Measurements from ENCODE around the gene C19orf81. TPM values are rescaled to one million over a fixed set of nuclear protein-coding genes. Genes with fewer than 3 reads are reported as not detected.

Gene C19orf81
- total RNA-seq, 1 experiment from 2014 or later, result 5.0 TPM

DNA sequence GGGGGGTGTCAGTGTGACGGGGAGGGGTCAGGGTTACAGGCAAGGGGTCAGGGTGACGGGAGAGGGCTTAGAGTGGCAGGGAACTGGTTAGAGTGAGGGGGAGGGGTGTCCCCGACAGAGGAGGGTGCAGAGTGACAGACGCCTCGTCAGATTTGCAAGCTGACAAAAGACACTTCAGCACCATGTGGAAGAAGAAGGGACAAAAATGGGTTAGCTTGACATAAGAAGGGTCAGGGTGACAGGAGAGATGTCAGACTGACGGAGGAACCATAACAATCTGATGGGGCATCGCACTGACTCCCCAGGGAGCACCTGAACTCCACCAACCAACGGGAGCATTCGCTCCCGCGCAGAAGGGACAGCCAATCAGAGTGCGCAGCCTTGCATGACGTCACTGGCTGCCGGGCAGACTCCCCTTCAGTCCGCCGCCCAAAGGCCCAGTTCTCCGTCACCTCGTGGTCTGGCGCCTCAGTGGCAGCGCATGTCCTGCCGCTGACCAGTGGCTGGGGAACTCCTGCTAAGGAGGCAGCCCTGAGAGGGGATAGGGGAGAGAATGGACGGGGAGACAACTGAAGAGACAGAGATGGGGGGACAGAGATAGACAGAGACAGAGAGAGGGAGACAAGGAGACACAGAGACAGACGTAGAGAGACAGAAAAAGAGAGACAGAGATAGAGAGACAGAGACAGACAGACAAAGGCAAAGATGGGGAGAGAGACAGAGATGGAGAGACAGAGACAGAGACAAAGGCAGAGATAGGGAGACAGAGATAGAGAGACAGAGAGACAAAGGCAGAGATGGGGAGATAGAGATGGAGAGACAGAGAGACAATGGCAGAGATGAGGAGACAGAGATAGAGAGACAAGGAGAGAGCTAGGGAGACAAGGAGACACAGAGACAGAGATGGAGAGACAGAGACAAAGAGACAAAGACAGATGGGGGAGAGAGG lies 30.2 kb downstream of the C19orf81 start:
- peak; percentile 89 for DNase-seq (ENCODE audit: low spot score)

DNA sequence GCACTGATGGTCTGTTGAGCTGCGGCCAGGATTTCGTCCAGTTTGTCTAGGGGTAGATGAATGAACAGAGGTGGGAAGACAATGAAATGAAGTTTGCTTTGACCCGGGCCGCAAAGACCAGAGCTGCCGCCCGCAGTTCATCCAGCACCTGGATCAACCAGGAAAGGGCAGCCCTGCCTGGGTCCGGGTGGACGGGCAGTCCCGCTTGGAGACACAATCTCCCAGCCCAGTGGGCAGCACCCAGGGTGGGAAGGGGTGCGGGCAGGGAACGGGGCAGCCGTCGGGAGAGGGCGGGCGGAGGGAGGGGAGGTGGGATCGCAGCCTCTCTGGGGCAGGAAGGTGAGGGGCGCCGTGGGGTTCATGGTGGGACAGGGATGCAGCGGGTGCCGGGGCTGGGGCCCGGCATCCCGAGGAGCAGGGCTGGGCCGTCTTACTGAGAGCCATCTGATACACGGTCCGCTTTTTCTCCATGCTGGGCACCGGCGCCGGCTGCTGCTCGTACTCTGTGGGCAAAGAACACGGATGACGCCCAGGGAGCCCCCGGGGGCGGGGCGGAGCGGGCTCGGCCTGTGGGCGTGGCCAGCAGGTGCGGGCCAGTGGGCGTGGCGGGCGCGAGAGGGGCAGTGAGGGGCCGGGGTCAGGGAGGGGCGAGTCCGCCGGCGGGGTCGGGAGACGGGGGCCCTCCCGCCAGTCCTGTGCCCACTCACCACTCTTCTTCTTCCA lies 37.2 kb downstream of the C19orf81 start:
- DNase-seq (ENCODE audit: low spot score), result no peak

DNA sequence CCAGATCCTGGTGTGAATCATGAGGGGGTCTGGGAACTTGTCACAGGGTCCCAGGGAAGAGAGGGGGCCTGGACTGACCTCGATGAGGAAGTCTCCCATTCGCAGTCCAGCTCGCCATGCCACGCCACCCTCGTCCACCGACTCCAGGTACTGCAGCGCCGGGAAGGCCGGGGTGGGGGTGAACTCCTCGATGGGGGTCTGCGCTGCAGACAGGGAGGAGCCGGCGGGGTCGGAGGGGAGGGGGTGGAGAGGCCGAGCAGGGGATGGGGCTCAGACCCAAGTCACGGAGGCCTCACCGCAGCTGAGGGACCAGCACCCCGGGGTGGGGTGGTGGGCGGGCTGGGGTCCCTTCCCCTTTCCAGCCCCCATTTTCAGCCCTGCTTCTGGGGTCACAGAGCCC lies 39.5 kb downstream of the C19orf81 start:
- DNase-seq (ENCODE audit: low spot score), result no peak

DNA sequence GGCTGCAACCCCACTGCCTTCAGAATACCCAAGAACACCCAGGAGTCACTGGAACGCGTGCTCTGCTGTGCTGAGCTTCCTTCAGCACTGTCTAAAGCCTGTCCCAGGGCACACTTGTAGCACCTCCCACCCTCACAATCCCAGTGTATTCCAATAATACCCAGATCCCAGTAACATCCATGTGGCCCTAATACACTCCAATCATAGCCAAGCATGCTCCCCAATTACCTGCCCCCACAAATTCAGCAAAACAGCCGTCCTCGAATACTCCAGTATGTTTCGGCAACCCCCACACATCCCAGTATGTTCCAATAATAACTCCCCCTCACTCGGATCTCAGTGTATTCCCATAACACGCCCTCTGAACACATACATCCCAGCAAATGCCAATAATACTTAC lies 41.2 kb downstream of the C19orf81 start:
- DNase-seq (ENCODE audit: low spot score), result no peak

DNA sequence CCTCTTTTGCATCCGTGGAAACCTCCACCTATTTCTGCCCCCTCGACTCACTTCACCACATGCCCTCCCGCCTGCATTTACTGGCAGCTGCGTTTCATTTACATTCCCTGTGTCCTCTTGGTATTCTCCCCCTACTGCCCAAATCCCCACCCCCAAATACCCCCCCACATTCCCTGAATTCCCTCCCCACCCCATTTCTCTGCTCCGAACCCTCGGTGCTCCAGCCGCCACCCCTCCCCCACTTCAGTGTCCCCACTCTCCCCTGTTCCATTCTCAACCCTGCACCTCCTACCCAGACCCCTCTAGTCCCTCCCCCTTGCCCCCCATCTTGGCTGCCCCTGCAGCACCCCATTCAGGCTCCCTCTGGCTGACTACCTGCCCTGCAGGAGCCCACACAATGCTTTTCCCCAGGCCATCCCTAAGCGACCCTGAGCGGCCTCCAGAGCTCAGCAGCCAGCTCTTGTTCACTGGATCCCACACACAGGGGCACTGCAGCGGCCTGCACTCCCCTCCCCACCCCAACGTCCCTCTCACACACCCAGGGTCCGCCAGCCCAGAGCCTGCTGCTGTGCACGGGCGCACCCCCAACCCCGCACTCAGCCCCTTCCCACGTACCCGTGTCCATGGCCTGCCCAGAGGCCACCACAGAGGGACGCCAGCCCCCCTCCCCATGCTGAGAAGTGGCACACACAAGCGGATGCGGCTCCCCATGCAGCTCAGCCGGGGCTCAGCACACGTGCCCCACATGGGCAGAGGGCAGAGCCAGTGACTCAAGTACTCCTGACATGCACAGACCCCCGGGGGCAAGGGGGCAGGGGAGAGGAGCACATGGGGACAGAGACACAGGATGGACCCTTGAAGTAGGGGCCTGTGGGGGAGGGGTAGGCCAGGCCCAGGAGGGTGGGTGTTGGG lies 44.1 kb downstream of the C19orf81 start:
- no peak for DNase-seq (ENCODE audit: low spot score)

DNA sequence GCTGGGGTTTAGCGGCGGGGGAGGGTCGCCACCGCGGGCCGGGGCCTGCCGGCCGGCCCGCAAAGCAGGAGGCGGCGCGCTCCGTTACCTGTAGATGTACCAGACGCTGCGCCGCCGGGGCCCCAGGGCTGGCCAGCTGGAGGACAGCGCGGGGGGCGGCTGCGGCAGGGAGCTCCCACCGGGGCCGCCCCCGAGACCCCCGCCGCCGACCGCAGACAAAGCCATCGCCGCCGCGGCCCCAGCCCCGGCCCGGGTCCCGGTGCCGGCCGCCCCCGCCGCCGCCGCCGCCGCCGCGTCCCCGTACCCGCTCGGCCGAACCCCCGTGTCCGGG lies 45.5 kb downstream of the C19orf81 start:
- no peak for DNase-seq (ENCODE audit: low spot score)

DNA sequence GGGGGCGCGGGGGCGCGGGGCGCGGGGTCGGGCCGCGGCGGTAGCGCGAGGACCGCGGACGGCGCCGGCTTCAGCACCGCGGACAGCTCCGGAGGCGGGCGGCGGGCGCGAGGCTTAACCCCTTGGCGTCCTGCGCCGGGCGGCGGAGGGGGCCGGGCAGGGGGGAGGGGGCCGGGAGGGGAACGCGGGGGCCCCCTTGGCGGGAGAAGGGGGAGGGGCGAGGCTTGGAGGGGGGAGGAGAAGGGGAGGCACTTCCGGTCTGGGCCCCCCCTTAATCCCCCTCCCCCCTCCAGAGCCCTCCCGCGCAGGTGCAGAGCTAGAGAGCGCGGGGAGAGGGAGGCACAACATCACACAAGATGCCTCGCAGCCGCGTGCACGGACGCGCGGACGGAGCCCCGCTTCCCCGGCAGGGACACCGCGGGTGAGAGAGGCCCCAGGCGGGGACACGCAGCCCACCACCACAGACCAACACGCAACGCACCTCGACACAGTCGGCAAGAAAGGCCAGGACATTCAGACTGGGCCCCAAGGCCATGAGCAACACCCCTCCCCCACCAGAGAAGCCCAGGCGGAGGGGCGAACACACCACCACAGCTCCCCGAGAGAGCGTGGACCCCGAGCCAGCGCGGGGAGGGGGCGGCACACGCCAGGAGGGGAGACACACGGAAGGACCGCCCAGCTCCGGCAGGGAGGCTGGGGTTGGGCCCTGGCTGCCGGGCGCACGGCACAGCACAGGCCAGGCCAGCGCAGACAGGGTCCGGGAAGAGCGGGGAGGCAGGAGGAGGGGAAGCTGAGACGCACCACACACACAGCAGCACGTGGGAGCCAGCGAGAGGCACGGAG lies 46.2 kb downstream of the C19orf81 start:
- DNase-seq (ENCODE audit: low spot score), result no peak

DNA sequence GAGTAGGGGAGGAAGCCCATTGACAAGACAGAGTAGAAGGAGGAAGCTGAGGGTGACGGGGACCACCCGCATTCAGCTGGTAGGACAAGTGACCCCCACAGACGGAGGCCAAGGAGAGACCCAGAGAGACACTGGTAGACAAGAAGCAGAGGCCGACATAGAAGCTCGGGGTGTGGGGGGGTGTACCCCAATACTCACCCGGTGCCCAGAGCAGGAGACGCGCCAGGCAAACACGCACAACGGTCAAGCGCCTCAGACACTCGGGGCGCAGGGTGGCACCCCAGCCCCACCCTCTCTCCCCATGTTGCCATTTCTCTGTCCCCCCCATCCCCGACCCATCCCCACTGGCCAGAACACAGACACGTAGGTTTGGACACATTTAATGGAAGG lies 46.8 kb downstream of the C19orf81 start:
- no peak for DNase-seq (ENCODE audit: low spot score)

DNA sequence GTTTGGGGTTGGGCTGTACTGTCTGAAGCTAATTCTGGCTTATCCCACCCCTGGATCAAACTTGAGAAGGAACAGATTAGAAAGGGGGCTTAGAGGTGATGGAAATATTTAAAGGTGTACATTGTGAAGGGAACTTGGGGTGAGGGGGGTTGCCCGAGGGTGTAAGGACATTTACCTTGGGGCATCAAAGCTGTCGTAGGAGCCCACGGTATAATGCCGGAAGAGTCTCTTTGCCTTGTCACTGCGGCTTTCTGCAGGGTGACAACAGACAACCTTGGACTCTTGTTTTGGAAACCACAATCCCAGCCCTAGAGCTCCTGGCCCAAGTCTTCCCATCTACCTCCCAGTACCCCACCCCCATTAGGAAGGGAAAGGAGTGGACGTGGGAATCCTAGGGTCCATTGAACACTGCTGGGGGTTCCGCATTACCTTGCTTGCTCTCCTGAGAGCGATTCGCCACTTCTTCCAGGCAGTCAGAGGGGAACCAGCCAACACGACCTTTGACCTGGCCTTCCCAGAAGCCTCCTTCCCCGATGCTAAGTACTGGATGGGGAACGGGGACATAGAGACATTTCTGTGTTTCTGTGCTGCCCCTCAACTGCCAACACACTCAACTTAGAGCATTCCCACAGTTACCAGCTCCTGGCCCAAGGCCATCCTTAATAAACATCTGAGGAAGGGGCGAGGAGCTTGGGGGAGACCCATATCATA lies 48.3 kb downstream of the C19orf81 start:
- DNase-seq (ENCODE audit: low spot score), result no peak

DNA sequence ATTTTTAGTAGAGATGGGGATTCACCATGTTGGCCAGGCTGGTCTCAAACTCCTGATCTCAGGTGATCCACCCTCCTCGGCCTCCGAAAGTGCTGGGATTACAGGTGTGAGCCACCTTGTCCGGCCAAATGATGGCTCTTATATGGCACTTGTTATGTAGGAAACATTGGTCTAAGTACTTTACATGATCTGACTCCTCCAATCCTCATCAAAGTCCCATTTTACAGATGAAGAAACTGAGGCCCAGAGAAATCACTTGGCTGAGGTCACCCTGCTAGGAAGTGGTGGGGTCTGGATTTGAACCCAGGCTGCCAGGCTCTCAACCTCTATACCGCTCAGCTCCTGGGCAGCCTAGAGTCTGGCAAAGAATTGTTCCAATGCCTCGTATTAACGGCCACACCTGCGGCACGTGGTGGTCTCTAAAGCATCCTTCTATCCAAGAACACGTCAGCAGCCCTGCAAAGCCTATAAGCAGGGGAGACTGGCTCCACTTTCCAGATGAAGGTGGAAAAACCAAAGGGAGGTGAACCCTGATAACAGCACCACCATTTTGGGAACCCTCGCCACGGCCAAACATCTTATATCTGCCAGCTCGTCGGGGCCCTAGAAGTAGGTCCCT lies 52.2 kb downstream of the C19orf81 start:
- DNase-seq (ENCODE audit: low spot score), result no peak

DNA sequence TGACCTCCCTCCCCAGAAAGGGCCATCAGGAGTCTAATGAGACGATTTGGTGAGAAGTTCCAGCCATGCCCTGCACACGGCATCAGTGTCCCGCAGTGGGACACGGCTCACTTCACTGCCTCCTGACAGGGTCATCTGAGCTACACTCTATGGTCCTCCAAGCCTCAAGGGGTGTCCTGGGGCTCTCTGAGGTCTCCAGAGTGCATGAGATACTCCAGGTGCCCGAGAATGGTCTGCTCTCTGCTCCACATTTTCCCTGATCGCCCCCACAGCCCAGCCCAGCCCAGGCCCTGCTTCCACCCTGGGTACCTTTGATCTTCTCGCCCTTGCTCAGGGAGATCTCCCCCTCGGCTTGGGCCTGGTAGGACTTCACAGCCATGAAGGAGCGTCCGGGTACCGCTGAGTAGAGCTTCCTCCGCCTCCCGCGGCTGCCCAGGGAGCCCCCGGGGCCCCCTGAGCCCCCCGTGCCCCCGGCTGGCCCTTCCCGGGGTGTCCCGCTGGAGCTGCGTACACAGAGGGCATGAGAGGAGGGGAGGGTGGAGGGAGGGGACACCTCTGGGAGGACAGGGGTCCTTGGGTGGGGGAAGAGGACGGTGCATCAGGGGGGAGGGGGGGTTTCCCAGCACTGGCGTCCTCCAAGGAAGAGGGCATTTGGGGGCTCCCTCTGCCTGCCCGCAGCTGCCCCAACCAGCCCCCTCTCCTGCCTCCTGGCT lies 53.1 kb downstream of the C19orf81 start:
- DNase-seq (ENCODE audit: low spot score), result no peak

DNA sequence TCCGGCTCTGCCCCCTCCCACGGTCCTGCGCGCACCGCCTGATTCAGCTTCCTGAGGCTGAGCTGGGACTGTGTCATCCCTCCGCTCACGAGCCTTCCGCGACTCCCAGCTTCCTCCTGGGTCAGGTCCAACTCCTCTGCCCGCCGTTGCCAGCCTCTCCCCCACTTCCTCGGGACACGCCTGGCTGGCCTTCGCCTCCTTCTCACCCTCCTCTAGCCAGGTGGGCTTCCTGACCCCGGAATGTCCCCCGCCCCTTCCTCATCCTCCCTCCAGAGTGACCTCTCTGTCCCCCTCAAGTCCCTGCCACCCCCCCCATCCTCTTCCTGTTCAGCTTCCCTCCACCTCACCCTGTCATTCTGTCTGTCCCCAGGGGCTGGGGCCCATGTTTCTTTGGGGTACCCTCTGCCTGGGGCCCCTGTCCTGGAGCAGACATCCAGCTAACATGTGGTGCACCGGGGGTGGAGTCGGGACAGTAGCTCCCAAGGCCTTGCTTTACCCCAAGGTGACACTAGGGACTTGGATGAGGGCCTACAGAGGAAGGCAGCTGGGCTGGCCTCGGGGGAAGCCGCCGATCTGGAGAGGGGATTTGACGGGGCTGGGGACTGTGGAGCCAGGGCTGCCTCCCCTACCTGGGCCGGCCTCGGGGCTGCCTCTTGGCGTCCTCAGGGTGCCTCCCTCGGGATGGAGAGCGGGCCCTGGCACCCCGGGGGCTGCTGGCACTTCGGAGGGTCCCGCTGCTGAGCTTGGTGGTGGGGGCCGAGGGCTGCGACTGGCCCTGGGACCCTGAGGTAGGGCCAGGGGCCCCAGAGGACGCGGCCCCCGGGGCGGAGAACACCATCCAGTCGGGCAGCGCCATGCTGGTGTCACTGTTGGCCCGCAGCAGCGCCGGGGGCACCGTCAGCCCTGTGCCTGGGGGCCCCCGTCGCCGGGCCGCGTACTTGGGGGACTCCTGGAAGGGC lies 53.9 kb downstream of the C19orf81 start:
- peak; percentile 54 for DNase-seq (ENCODE audit: low spot score)

DNA sequence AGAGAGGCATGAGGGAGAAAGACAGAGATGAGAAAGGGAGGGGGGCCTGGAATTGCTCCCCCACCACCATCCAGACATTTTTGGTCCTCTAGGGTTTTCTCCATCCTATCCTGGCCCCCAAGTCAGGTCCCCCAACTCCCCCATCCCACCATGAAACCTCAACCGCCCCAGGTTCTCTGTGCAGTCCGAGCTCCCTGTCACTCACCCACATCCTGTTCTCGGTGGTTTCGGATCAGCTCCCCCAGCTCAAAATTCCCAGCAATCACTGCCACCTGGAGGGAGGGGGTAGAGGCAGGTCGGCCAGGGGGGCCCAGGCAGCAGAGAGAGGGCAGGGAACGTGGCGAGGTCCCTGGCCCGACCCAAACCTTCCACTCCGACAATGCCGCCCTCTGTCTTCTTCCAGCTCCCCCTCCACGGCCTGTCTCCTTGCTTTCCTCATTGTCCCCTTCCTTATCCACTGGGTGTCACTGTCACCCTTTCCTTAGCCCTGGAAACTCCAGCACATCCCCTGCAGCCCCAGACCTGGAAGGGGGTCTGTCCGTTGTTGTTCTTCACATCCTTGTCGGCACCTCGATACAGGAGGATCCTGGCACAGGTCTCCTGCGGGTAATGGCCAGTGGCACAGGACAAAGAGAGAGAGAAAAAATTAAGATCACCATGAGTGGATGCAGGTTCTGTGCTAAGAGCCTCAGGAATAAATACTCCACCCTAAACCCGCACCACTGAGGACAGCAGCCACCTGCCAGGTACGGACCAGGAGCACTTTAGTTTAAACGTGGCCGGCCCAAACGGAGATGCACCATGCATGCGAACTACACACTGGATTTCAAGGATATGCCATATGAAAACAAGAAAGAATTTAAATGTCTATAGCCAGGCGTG lies 54.9 kb downstream of the C19orf81 start:
- DNase-seq (ENCODE audit: low spot score), result no peak

DNA sequence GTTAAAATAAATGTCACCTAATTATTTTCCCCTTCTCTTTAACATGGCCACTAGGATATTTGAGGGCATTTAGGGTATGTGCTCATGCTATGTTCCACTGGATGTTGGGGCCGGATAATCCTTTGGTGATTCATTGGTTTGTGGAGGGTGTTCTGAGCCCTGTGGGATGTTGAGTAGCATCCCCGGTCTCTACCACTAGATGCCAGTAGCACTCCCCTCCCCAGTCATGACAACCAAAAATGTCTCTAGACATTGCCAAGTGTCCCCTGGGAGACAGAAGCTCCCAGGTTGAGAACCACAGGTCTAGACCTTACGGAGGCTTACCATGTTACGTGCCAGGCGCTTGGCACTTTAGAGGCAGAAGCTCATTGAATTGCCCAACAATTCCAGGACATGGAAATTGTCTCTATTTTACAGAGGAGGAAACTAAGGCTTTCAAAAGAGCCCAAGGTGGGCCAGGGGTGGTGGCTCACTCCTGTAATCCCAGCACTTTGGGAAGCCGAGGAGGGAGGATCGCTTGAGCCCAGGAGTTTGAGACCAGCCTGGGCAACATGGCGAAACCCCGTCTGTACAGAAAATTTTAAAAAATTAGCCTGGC lies 56.3 kb downstream of the C19orf81 start:
- DNase-seq (ENCODE audit: low spot score), result peak; percentile 85

DNA sequence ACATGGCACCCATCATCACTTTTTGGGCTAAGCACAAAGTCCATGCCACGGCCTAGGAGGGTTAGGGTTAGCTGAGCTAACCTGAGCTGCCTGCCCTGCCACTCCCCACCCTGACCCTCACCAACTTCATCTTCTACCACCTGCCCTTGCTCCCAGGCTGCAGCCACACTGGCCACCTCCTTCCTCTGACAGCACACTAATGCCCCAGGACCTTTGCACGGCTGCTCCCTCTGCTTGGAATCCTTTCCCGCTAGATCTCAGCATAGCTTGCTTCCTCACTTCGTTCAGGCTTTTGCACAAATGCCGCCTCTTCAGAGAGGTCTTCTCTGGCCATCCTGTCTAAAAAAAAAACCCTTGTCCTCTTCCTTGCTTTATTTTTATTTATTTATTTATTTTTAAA lies 57.1 kb downstream of the C19orf81 start:
- DNase-seq (ENCODE audit: low spot score), result no peak

DNA sequence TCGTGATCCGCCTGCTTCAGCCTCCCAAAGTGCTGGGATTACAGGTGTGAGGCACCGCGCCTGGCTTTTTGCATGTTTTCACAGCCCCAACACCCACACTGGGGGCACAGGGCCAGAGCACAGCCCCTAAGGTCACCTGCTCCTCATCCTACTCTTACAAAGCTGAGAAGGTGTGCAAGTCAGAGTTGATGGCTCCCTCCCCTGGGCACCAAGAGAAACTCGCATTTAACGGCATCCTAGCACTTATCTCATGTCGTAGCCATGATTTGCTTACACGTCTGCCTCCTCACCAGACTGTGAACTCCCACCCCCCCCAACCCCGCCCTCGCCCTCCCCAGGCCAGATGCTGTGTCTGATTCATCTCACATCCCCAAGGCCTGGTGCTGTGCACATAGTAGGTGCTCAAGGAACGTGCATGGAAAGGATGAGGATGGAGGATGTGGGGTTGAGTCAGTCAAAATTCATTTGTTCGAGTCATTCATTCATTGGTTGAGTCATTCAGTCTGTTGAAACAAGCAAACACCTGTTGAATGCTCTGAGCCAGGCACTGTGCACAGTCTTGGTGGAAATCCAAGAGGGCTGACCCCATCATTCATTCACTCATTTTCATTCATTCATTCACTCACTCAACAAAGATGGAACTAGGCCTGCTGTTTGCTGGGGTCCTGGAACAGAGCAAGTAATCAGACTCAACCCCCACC lies 59.1 kb downstream of the C19orf81 start:
- no peak for DNase-seq (ENCODE audit: low spot score)
